GM18508 (cell line): ENCODE data around the gene CYP4F11.
"Not testable (repeated sequence)": the region's sequence is repeated elsewhere in the genome, so short reads cannot be mapped to it uniquely, and the experiment has no call there.

Experiments used
- ATAC-seq: cut with Tn5 transposase; IDR thresholded peaks from one replicate; pipeline ENCODE4 v1.9.1; 2021; ENCODE audit warnings: moderate number of reproducible peaks; ENCODE audit not compliant: insufficient read depth, unreplicated experiment

Gene CYP4F11

GRCh38 chr19:15934332-15935078 is at the start of gene CYP4F11:
CYP4F11 (minus strand) TSS chr19:15934529; CDS start chr19:15934408, 121 bp downstream.
- ATAC-seq, result no peak

GRCh38 chr19:15979293-15979692 is 45.0 kb upstream of the CYP4F11 start:
- no peak for ATAC-seq

GRCh38 chr19:15977690-15978089 is 43.4 kb upstream of the CYP4F11 start:
- ATAC-seq, result no peak

- ATAC-seq, result no peak
Measured at GRCh38 chr19:15976836-15977689, 42.7 kb upstream of the CYP4F11 start.

GRCh38 chr19:15974856-15975255 is 40.5 kb upstream of the CYP4F11 start:
- ATAC-seq, result no peak

GRCh38 chr19:15972043-15972442 is 37.7 kb upstream of the CYP4F11 start:
- not testable (repeated sequence) for ATAC-seq

GRCh38 chr19:15971224-15971780 is 37.0 kb upstream of the CYP4F11 start:
- ATAC-seq, result no peak

- no peak for ATAC-seq
Measured at GRCh38 chr19:15964231-15964630, 29.9 kb upstream of the CYP4F11 start.

GRCh38 chr19:15962319-15962718 is 28.0 kb upstream of the CYP4F11 start:
- no peak for ATAC-seq

GRCh38 chr19:15954820-15955219 is 20.5 kb upstream of the CYP4F11 start:
- no peak for ATAC-seq

GRCh38 chr19:15948223-15949058 is 14.1 kb upstream of the CYP4F11 start, which contains the start of gene OR10H4:
OR10H4 (plus strand) TSS chr19:15949008; CDS start chr19:15949008, 0 bp downstream.
- no peak for ATAC-seq

- no peak for ATAC-seq
Measured at GRCh38 chr19:15945301-15945700, 11.0 kb upstream of the CYP4F11 start.

- no peak for ATAC-seq
Measured at GRCh38 chr19:15944401-15944800, 10.1 kb upstream of the CYP4F11 start.

GRCh38 chr19:15937771-15938170 is 3.4 kb upstream of the CYP4F11 start:
- ATAC-seq, result no peak

- ATAC-seq, result no peak
Measured at GRCh38 chr19:15936950-15937349, 2.6 kb upstream of the CYP4F11 start.

GRCh38 chr19:15936173-15936572 is 1.8 kb upstream of the CYP4F11 start:
- ATAC-seq, result no peak

GRCh38 chr19:15935167-15935702 is 906 bp upstream of the CYP4F11 start:
- ATAC-seq, result no peak

GRCh38 chr19:15933761-15934331 is 483 bp downstream of the CYP4F11 start:
- ATAC-seq, result not testable (repeated sequence)

- ATAC-seq, result no peak
Measured at GRCh38 chr19:15928321-15928720, 6.0 kb downstream of the CYP4F11 start.

- no peak for ATAC-seq
Measured at GRCh38 chr19:15926484-15926883, 7.8 kb downstream of the CYP4F11 start.
